HEK293 (cell line): Measurements from ENCODE around the gene MSLN.
A peak's percentile ranks its signal among the peaks of the same experiment; 100 is the strongest.

ENCODE experiments used
- CTCF ChIA-PET: fragments of 350-600 bp; formaldehyde crosslinking; extraction: SDS; loops from one replicate; lab custom pipeline; 2021; ENCODE audit warnings: antibody characterized with exemption; lab: Yijun Ruan, JAX
- POLR2A ChIA-PET: fragments of 300-600 bp; formaldehyde crosslinking; extraction: SDS; loops from one replicate; lab custom pipeline; 2020; ENCODE audit warnings: antibody characterized with exemption, inconsistent platforms; lab: Yijun Ruan, JAX
- H3K27ac ChIP-seq: fragments of 200-500 bp; sonication (Bioruptor generic); 2 replicates; pipeline ENCODE4 v1.5.1; 2014; ENCODE audit warnings: low read depth, low read length, control low read depth, inconsistent platforms; ENCODE audit errors: extremely low read depth
- H3K36me3 ChIP-seq, 2 experiments: fragments of 200-500 bp in 1 of 2; sonication (Bioruptor generic) in 1 of 2; 1 replicate in 1 of 2; 2 replicates in 1 of 2; pipeline ENCODE4 v1.5.1; 2014 to 2017; ENCODE audit warnings: inconsistent platforms in 2 of 2, low read length in 2 of 2; ENCODE audit not compliant: control insufficient read depth in 2 of 2, insufficient read depth in 1 of 2
- H3K4me1 ChIP-seq: fragments of 200-500 bp; sonication (Bioruptor generic); 2 replicates; pipeline ENCODE4 v1.5.1; 2014; ENCODE audit warnings: mild to moderate bottlenecking, low read length, inconsistent platforms; ENCODE audit not compliant: control insufficient read depth, insufficient read depth
- H3K4me3 ChIP-seq: 2 replicates; pipeline ENCODE4 v1.5.1; 2011; ENCODE audit warnings: low read depth, mild to moderate bottlenecking, control low read depth, low read length, moderate library complexity
- H3K9me3 ChIP-seq: fragments of 200-500 bp; sonication (Bioruptor generic); 2 replicates; pipeline ENCODE4 v1.5.1; 2014; ENCODE audit warnings: low read depth, low read length, inconsistent platforms; ENCODE audit not compliant: control insufficient read depth, insufficient read depth
- BCL11B ChIP-seq: fragments of 450-650 bp; formaldehyde crosslinking; IDR thresholded peaks from 2 replicates; pipeline ENCODE4 v1.5.1; 2016; ENCODE audit warnings: low read depth, missing biosample characterization, missing genetic modification characterization
- PBX3 ChIP-seq: sonication (generic); formaldehyde crosslinking; IDR thresholded peaks from 2 replicates; pipeline ENCODE4 v1.8.1; 2022; ENCODE audit warnings: mild to moderate bottlenecking, moderate library complexity, missing genetic modification reagents
- RBAK ChIP-seq: fragments of 450-650 bp; formaldehyde crosslinking; IDR thresholded peaks from 2 replicates; pipeline ENCODE4 v1.5.1; 2016; ENCODE audit warnings: missing biosample characterization, missing genetic modification characterization
- SP2 ChIP-seq: fragments of 450-650 bp; formaldehyde crosslinking; IDR thresholded peaks from 2 replicates; pipeline ENCODE4 v1.5.1; 2016; ENCODE audit warnings: missing biosample characterization, missing genetic modification characterization
- ZBTB11 ChIP-seq: fragments of 450-650 bp; formaldehyde crosslinking; conservative IDR thresholded peaks from 2 replicates; pipeline ENCODE4 v1.5.1; 2016; ENCODE audit warnings: low read depth, missing biosample characterization, missing genetic modification characterization
- ZBTB26 ChIP-seq: fragments of 450-650 bp; formaldehyde crosslinking; optimal IDR thresholded peaks from 2 replicates; pipeline ENCODE3; 2016; ENCODE audit warnings: missing biosample characterization, mild to moderate bottlenecking, missing genetic modification characterization
- ZEB2 ChIP-seq: fragments of 450-650 bp; formaldehyde crosslinking; IDR thresholded peaks from 2 replicates; pipeline ENCODE4 v1.5.1; 2016; ENCODE audit warnings: missing biosample characterization, missing genetic modification characterization
- ZNF16 ChIP-seq: fragments of 450-650 bp; formaldehyde crosslinking; IDR thresholded peaks from 2 replicates; pipeline ENCODE4 v1.5.1; 2016; ENCODE audit warnings: low read depth, missing biosample characterization, missing genetic modification characterization
- ZNF239 ChIP-seq: fragments of 450-650 bp; formaldehyde crosslinking; IDR thresholded peaks from 2 replicates; pipeline ENCODE4 v1.5.1; 2016; ENCODE audit warnings: missing biosample characterization, missing genetic modification characterization
- ZNF335 ChIP-seq: fragments of 450-650 bp; formaldehyde crosslinking; conservative IDR thresholded peaks from 2 replicates; pipeline ENCODE4 v1.5.1; 2016; ENCODE audit warnings: missing biosample characterization, missing genetic modification characterization
- ZNF37A ChIP-seq: fragments of 450-650 bp; IDR thresholded peaks from 2 replicates; pipeline ENCODE4 v1.5.1; 2018; ENCODE audit warnings: missing biosample characterization, missing genetic modification characterization
- ZNF561 ChIP-seq: fragments of 450-650 bp; IDR thresholded peaks from 2 replicates; pipeline ENCODE4 v1.5.1; 2018; ENCODE audit warnings: missing biosample characterization, missing genetic modification characterization, borderline replicate concordance
- ZNF624 ChIP-seq: fragments of 450-650 bp; formaldehyde crosslinking; IDR thresholded peaks from 2 replicates; pipeline ENCODE4 v1.5.1; 2017; ENCODE audit warnings: missing biosample characterization, missing genetic modification characterization
- ZNF654 ChIP-seq: fragments of 450-650 bp; formaldehyde crosslinking; IDR thresholded peaks from 2 replicates; pipeline ENCODE4 v1.5.1; 2016; ENCODE audit warnings: low read depth, missing biosample characterization, missing genetic modification characterization
- ZNF837 ChIP-seq: fragments of 450-650 bp; formaldehyde crosslinking; IDR thresholded peaks from 2 replicates; pipeline ENCODE4 v1.5.1; 2016; ENCODE audit warnings: missing biosample characterization, missing genetic modification characterization
- TF ChIP-seq, protein P1 (sequence below): fragments of 450-650 bp; formaldehyde crosslinking; IDR thresholded peaks from 2 replicates; pipeline ENCODE4 v1.5.1; 2016; ENCODE audit warnings: missing biosample characterization, missing genetic modification characterization
- TF ChIP-seq, protein P2 (sequence below): fragments of 450-650 bp; formaldehyde crosslinking; IDR thresholded peaks from 2 replicates; pipeline ENCODE4 v1.5.1; 2016; ENCODE audit warnings: missing biosample characterization, missing genetic modification characterization
- TF ChIP-seq, protein P3 (sequence below): fragments of 450-650 bp; formaldehyde crosslinking; IDR thresholded peaks from 2 replicates; pipeline ENCODE4 v1.5.1; 2016; ENCODE audit warnings: missing biosample characterization, missing genetic modification characterization
- TF ChIP-seq, protein P4 (sequence below): fragments of 450-650 bp; formaldehyde crosslinking; IDR thresholded peaks from 2 replicates; pipeline ENCODE4 v1.5.1; 2017; ENCODE audit warnings: missing biosample characterization, missing genetic modification characterization

MSLN gene

DNA sequence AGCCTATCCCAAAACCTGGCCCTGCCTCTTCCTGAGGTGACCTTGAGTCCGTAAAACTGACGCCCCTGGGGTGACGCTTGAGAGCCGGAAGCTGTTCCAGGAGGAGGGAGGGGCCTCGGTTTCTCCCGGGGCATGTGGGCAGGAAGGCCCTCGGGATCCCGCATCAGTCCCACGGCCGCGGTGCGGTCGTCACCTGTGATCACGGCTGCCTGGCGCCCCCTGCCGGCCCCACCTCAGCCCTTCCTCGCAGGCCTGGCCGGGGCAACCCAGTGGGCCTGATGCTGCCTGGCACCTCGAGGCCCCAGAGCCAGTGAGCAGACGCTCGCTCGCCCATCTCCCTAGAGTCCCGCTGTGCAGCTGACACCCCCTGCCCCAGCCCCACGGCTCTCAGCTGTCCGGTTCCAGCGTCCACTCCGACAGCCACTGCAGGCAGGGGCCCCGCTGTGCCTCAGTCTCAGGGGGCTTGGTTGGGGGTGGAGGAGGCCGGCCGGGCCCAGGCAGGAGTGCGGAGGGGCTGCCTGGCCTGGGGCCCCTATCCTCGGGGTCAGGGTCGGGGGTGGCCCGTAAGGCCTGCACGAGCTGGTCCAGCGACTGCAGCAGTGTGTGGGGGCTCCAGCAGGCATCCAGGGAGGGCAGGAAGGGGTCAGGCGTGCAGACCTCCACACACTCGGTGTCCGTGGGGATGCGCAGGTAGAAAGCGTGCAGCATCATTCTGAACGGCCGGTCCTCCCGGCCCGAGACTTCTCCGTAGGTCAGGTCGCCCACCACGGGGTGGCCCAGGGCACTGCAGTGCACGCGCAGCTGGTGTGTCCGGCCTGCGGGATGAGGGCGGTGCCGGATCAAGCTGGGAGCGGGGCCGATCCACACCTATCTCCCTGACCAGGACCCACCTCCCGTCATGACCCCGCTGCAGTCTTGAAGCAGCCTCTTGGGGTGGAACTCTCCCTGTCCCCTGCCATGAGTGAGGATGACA is 25.3 kb downstream of the MSLN start:
- Histone ChIP-seq H3K4me3 (no peak overlapping the region), H3K9me3 (no peaks in the 10 kb centered on the region), H3K36me3 (peaks cover 0 to 40% of the 10 kb centered on the region in 2 experiments; a peak in 1 of 3 replicates), H3K4me1 (no peaks in the 10 kb centered on the region), H3K27ac (no peak overlapping the region)
- ChIA-PET CTCF (interaction anchor here (0.6 to 9.5 kb wide), 20 partner anchors 9 to 905 kb away, joined by 3 to 119 read pairs (median 5); partner anchors contain the start of genes ANTKMT, CIAO3 and JMJD8), POLR2A (interaction anchor here (0.7 to 1.7 kb wide), 6 partner anchors 18 to 96 kb away, joined by 3 to 6 read pairs (median 4); partner anchors contain the start of gene WDR24)
- TF ChIP-seq ZNF561 (tag by site-specific recombination) (0 out of 2 replicates have a peak, but pooled peaks have one; percentile 50), ZEB2 (tag by site-specific recombination) (peak; percentile 53; the same call in 1 of the 2 replicates), ZNF837 (no peak), RBAK (no peak), ZNF16 (tag by site-specific recombination) (no peak), ZNF37A (tag by site-specific recombination) (no peak), ZNF624 (tag by site-specific recombination) (no peak), ZBTB11 (tag by site-specific recombination) (no peak), ZNF335 (tag by site-specific recombination) (peak; percentile 89), ZNF654 (tag by site-specific recombination) (peak; percentile 59), BCL11B (tag by site-specific recombination) (peak; percentile 35; the same call in 1 of the 2 replicates), SP2 (peak; percentile 45), ZBTB26 (tag by site-specific recombination) (peak; percentile 59), ZNF239 (no peak), PBX3 (no peak)
- TF ChIP-seq, protein P1, sequence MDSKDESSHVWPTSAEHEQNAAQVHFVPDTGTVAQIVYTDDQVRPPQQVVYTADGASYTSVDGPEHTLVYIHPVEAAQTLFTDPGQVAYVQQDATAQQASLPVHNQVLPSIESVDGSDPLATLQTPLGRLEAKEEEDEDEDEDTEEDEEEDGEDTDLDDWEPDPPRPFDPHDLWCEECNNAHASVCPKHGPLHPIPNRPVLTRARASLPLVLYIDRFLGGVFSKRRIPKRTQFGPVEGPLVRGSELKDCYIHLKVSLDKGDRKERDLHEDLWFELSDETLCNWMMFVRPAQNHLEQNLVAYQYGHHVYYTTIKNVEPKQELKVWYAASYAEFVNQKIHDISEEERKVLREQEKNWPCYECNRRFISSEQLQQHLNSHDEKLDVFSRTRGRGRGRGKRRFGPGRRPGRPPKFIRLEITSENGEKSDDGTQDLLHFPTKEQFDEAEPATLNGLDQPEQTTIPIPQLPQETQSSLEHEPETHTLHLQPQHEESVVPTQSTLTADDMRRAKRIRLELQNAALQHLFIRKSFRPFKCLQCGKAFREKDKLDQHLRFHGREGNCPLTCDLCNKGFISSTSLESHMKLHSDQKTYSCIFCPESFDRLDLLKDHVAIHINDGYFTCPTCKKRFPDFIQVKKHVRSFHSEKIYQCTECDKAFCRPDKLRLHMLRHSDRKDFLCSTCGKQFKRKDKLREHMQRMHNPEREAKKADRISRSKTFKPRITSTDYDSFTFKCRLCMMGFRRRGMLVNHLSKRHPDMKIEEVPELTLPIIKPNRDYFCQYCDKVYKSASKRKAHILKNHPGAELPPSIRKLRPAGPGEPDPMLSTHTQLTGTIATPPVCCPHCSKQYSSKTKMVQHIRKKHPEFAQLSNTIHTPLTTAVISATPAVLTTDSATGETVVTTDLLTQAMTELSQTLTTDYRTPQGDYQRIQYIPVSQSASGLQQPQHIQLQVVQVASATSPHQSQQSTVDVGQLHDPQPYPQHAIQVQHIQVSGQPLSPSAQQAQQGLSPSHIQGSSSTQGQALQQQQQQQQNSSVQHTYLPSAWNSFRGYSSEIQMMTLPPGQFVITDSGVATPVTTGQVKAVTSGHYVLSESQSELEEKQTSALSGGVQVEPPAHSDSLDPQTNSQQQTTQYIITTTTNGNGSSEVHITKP (tag by site-specific recombination) = no peak
- TF ChIP-seq, protein P2, sequence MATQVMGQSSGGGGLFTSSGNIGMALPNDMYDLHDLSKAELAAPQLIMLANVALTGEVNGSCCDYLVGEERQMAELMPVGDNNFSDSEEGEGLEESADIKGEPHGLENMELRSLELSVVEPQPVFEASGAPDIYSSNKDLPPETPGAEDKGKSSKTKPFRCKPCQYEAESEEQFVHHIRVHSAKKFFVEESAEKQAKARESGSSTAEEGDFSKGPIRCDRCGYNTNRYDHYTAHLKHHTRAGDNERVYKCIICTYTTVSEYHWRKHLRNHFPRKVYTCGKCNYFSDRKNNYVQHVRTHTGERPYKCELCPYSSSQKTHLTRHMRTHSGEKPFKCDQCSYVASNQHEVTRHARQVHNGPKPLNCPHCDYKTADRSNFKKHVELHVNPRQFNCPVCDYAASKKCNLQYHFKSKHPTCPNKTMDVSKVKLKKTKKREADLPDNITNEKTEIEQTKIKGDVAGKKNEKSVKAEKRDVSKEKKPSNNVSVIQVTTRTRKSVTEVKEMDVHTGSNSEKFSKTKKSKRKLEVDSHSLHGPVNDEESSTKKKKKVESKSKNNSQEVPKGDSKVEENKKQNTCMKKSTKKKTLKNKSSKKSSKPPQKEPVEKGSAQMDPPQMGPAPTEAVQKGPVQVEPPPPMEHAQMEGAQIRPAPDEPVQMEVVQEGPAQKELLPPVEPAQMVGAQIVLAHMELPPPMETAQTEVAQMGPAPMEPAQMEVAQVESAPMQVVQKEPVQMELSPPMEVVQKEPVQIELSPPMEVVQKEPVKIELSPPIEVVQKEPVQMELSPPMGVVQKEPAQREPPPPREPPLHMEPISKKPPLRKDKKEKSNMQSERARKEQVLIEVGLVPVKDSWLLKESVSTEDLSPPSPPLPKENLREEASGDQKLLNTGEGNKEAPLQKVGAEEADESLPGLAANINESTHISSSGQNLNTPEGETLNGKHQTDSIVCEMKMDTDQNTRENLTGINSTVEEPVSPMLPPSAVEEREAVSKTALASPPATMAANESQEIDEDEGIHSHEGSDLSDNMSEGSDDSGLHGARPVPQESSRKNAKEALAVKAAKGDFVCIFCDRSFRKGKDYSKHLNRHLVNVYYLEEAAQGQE (tag by site-specific recombination) = no peak
- TF ChIP-seq, protein P3, sequence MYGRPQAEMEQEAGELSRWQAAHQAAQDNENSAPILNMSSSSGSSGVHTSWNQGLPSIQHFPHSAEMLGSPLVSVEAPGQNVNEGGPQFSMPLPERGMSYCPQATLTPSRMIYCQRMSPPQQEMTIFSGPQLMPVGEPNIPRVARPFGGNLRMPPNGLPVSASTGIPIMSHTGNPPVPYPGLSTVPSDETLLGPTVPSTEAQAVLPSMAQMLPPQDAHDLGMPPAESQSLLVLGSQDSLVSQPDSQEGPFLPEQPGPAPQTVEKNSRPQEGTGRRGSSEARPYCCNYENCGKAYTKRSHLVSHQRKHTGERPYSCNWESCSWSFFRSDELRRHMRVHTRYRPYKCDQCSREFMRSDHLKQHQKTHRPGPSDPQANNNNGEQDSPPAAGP = 0 out of 2 replicates have a peak, but pooled peaks have one; percentile 46
- TF ChIP-seq, protein P4, sequence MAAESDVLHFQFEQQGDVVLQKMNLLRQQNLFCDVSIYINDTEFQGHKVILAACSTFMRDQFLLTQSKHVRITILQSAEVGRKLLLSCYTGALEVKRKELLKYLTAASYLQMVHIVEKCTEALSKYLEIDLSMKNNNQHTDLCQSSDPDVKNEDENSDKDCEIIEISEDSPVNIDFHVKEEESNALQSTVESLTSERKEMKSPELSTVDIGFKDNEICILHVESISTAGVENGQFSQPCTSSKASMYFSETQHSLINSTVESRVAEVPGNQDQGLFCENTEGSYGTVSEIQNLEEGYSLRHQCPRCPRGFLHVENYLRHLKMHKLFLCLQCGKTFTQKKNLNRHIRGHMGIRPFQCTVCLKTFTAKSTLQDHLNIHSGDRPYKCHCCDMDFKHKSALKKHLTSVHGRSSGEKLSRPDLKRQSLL = no peak
